AG09319 (cell line): Measurements from ENCODE around the gene RNU6-8.

Source experiments
- DNase-seq: peaks from one replicate; pipeline ENCODE4 v3.0.0-alpha.2; 2010; ENCODE audit warnings: low read depth; ENCODE audit errors: extremely low read depth
- CTCF ChIP-seq: IDR thresholded peaks from 2 replicates; pipeline ENCODE4 v1.5.1; 2011; ENCODE audit warnings: low read depth, mild to moderate bottlenecking, inconsistent platforms, low read length, moderate library complexity

RNU6-8 gene

GRCh38 chr14:32185097-32185496 is 18.0 kb downstream of the RNU6-8 start:
- no peak for DNase-seq
- no peak for TF ChIP-seq CTCF

GRCh38 chr14:32183151-32184058 is 19.7 kb downstream of the RNU6-8 start:
- no peak for TF ChIP-seq CTCF
- no peak for DNase-seq

- no peak for TF ChIP-seq CTCF
These were observed 31.6 kb downstream of the RNU6-8 start for GRCh38 chr14:32171469-32171868.

DNA sequence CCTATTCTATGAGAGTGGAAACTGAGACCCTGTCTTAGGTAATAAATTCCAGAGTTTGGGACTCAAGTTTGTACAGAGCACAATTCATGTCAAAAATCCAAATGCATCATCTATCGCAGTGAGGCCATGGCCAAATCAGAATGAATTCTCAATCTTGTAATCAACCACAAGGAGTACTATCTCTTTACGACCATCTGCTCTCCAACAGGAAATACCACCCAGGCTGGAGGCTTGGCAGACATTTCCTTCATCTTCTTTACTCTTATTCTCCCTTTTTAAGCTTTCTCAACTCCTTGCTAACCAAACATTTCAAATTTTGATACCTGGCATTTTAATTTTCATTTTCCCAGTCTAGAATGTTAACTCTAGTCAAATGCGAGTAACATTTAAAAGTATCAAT is 33.9 kb downstream of the RNU6-8 start:
- no peak for TF ChIP-seq CTCF
- no peak for DNase-seq

More at GRCh38 chr14:32171469-32171868, 31.6 kb downstream of the RNU6-8 start:
- no peak for DNase-seq

DNA sequence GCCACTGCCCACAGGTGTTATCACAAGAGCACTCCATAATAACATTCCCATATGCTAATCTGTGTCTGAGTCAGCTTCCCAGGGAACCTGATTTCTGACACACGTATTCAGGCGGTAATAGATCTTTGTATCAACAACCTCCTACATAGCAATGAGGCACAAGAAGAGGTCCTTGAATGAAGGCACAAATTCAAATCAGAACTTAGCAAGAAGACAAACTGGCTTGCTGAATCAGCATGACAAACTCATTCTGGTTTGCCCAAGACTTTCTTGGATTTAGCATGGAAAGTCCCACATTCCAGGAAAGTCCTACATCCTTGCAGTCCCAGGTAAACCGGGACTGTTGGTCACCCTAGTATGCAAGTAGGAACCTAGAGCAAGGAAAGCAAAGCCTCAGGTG is 35.2 kb downstream of the RNU6-8 start:
- DNase-seq = no peak
- no peak for TF ChIP-seq CTCF

- TF ChIP-seq CTCF = no peak
- DNase-seq = no peak
These were observed 36.1 kb downstream of the RNU6-8 start for GRCh38 chr14:32166924-32167323.

DNA sequence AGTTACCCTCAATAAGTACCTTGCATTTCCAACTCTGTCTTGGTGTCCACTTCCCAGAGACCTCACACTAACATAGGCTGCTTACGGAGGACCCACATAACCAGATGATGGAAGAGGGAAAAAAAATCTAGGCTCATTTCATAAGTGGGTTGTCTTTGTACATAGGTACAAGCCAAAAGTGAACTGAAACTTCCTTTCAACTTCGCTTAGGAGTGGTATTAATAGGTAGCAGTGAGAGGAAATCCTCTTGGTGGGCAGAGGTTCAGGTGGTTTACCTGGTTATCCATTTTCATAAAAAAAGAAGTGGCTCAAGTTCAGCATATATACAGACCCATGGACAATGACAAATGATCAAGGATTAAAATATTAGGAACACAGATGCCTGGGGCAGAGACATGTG is 37.0 kb downstream of the RNU6-8 start:
- no peak for TF ChIP-seq CTCF
- no peak for DNase-seq
